Naive thymus-derived CD4-positive, alpha-beta T cell (primary cell): Measurements from ENCODE around the gene DNAJC5. TPM values are rescaled to one million over a fixed set of nuclear protein-coding genes. Genes with fewer than 3 reads are reported as not detected.

Experiments
- ATAC-seq: fragments of 150-1000 bp; cut with Tn5 transposase; 2 replicates; pipeline ENCODE4 v1.10.0; 2021; ENCODE audit warnings: mild to moderate bottlenecking, moderate library complexity
- CTCF ChIA-PET: fragments of 350-600 bp; sonication (Branson Sonifier 250); formaldehyde crosslinking; loops from one replicate; lab custom pipeline; 2021; ENCODE audit warnings: antibody characterized with exemption; lab: Charles Lee
- POLR2A ChIA-PET: fragments of 350-600 bp; sonication (Branson Sonifier 250); formaldehyde crosslinking; loops from one replicate; lab custom pipeline; 2021; ENCODE audit warnings: antibody characterized with exemption, inconsistent platforms; lab: Charles Lee
- DNase-seq, 9 donors: peaks; one replicate each; pipeline versions ENCODE4 v3.0.0 to v3.0.0-alpha.2; 2020 to 2022; ENCODE audit warnings: mixed read lengths in 1 of 9
- H3K27ac ChIP-seq: one replicate; pipeline ENCODE4 v1.7.0; 2013; ENCODE audit warnings: mild to moderate bottlenecking, low read depth, low read length, moderate library complexity
- H3K27me3 ChIP-seq, 2 donors: one replicate each; pipeline ENCODE4 v1.7.0; 2013; ENCODE audit warnings: low read length in 2 of 2, mild to moderate bottlenecking in 2 of 2, moderate library complexity in 2 of 2; ENCODE audit not compliant: control insufficient read depth in 2 of 2, insufficient read depth in 2 of 2
- H3K36me3 ChIP-seq, 3 experiments: 1 replicate in 2 of 3; 2 replicates in 1 of 3; pipeline ENCODE4 v1.7.0; 2013; ENCODE audit warnings: low read length in 3 of 3, mild to moderate bottlenecking in 3 of 3, moderate library complexity in 1 of 3; ENCODE audit not compliant: insufficient read depth in 3 of 3, control insufficient read depth in 2 of 3
- H3K4me1 ChIP-seq, 2 donors: one replicate each; pipeline ENCODE4 v1.7.0; 2013; ENCODE audit warnings: low read length in 2 of 2, mild to moderate bottlenecking in 2 of 2, moderate library complexity in 1 of 2; ENCODE audit not compliant: control insufficient read depth in 2 of 2, insufficient read depth in 2 of 2
- H3K4me3 ChIP-seq: 2 replicates; pipeline ENCODE4 v1.7.0; 2013; ENCODE audit warnings: mild to moderate bottlenecking, low read length
- H3K9me3 ChIP-seq, 3 experiments: 1 replicate in 2 of 3; 2 replicates in 1 of 3; pipeline ENCODE4 v1.7.0; 2013; ENCODE audit warnings: low read length in 3 of 3; ENCODE audit not compliant: control insufficient read depth in 2 of 3
- H3K27ac Mint-ChIP-seq, 9 donors: one replicate each; pipeline ENCODE4 v1.8.0; 2020 to 2022; ENCODE audit warnings: mixed read lengths in 9 of 9, mild to moderate bottlenecking in 8 of 9, moderate library complexity in 5 of 9, inconsistent platforms in 2 of 9
- H3K27me3 Mint-ChIP-seq, 5 donors: one replicate each; pipeline ENCODE4 v1.8.0; 2021 to 2022; ENCODE audit warnings: mixed read lengths in 5 of 5, mild to moderate bottlenecking in 1 of 5
- H3K36me3 Mint-ChIP-seq, 5 donors: one replicate each; pipeline ENCODE4 v1.8.0; 2020 to 2022; ENCODE audit warnings: mixed read lengths in 5 of 5, mild to moderate bottlenecking in 3 of 5, inconsistent platforms in 1 of 5
- H3K4me1 Mint-ChIP-seq, 7 donors: one replicate each; pipeline ENCODE4 v1.8.0; 2020 to 2022; ENCODE audit warnings: mixed read lengths in 7 of 7, mild to moderate bottlenecking in 3 of 7, inconsistent platforms in 1 of 7
- H3K4me3 Mint-ChIP-seq, 10 donors: one replicate each; pipeline ENCODE4 v1.8.0; 2020 to 2022; ENCODE audit warnings: mild to moderate bottlenecking in 10 of 10, mixed read lengths in 10 of 10, moderate library complexity in 6 of 10, inconsistent platforms in 2 of 10
- H3K9me3 Mint-ChIP-seq, 11 donors: one replicate each; pipeline ENCODE4 v1.8.0; 2020 to 2022; ENCODE audit warnings: mixed read lengths in 11 of 11, mild to moderate bottlenecking in 4 of 11, inconsistent platforms in 1 of 11, moderate library complexity in 1 of 11
- intact Hi-C, 2 donors: fragments of 100-400 bp; cut with micrococcal nuclease; formaldehyde crosslinking; loops; one replicate each; pipeline ENCODE4 v1.15.1; 2023
- polyA plus RNA-seq, 2 donors: library from polyadenylated mRNA; unstranded; fragments of 300-500 nt; fragmentation: Illumina TruSeq; gene quantifications; one replicate each; pipeline ENCODE4 v1.2.3, GENCODE V29; 2021
- total RNA-seq, 6 experiments: library from RNA in 5 of 6; stranded (reverse) in 5 of 6; gene quantifications; 1 replicate in 5 of 6; 2 replicates in 1 of 6; pipeline ENCODE4 v1.2.3 and lab custom pipeline; 2021 to 2026

DNAJC5 gene
- total and polyA plus RNA-seq, 7 experiments from 2014 or later = 7.5 to 56.8 (median 45.4) TPM

DNA sequence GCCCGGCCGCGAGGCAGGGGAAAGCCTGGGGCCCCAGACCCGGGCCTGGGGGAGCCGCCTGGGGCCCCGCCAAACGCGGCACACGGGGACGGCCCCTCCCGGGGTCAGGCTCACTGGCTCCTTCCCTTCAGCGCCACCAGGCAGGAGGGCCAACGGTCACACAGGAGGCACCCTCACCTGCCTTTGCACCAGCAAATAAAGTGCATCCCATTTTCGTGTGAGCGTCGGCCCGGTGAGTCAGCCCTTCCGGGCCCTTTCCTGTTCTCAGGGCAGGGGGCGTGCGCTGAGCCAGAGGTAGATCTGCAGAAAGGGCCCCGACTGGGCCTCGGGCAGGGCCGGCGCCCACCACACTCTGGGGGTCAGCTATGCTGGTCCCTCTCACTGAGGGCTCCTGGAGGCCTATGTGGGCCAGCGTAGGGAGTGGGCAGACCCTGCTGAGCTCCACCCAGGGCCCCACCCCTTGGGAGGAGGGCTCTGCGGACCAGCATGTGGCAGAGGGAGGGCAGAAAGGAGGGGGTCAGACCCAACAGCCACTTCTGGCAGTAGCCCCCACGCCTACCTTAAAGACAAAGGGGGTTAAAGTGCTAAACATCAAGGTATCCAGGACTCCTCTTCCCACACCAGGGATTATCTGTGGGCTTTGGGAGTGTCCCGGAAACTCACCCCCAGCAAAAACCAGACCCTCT, 62.2 kb downstream of the DNAJC5 start:
- ATAC-seq = peak; percentile 3
- peaks cover 18 to 26% of the 10 kb centered on the region in 2 donors for H3K4me1 ChIP-seq
- H3K4me3 ChIP-seq = peak overlapping the region; percentile 62
- Mint-ChIP-seq H3K9me3 (peaks cover 0 to 4% (median 0%) of the 10 kb centered on the region in 11 donors), H3K36me3 (peaks cover 0 to 7% (median 0%) of the 10 kb centered on the region in 5 donors), H3K4me3 (peak overlapping the region; percentile 59 to 87 (median 84)), H3K27ac (peak overlapping the region in 8 of 9 donors; percentile 36 to 86 (median 71)), H3K27me3 (no peaks in the 10 kb centered on the region), H3K4me1 (peaks cover 19 to 37% (median 27%) of the 10 kb centered on the region in 7 donors)
- H3K9me3 ChIP-seq = no peaks in the 10 kb centered on the region
- H3K36me3 ChIP-seq = peaks cover 0 to 46% (median 0%) of the 10 kb centered on the region in 3 experiments
- intact Hi-C loops = loop anchor here (1.0 to 5.0 kb wide), 9 partner anchors 12 to 740 kb away; partner anchors contain the start of genes YTHDF1 (in 2 of the 2), ARFRP1 (in 1 of the 2), C20orf204 (in 1 of the 2) and GMEB2 (in 1 of the 2)
- no peaks in the 10 kb centered on the region for H3K27me3 ChIP-seq
- peak overlapping the region; percentile 70 for H3K27ac ChIP-seq
- POLR2A ChIA-PET = interaction anchor here (1.0 to 2.7 kb wide), 12 partner anchors 10 to 299 kb away, joined by 3 to 21 read pairs (median 4); partner anchors contain the start of genes RTEL1, SAMD10, TCEA2 and TPD52L2
- CTCF ChIA-PET = interaction anchor here (0.5 to 2.3 kb wide), 3 partner anchors 16 to 102 kb away, joined by 3 to 8 read pairs (median 3); no protein-coding TSS in a partner anchor
- peak in 2 of 9 donors; percentile 55 to 74 for DNase-seq

DNA sequence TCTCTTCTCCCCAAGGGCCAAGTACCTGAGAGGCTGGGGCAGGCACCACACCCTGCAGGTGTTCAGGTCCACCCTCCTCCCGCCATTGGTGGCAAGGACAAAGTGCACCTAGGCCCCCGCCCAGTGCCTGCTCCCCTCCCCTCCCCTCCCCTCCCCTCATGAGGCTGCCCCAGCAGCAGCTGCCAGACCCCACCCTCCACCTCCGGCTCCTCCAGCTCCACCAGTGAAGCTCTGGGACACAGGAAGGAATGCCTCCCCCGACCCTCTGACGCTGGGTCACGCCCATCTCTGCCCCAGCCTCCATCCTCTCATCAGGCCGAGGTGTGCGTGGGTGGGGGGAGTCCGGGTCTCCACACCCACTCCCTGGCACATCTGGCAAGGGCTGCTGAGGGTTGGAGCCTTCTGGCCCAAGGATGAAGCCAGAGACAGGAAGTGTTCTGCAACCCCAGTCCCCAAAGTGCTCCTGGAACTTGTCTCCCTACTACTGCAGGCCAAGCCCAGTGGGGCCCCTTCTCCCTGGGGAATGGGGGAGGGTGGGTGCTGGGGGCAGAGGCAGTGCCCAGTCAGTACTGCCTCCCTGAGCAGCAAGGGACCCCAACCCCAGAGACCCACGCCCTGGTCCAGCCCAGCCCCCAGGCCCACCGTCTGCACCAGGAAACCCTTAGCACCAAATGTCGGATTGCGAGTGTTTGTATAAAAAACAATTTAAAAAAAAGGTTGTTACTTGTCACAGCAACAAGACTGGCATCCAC, 62.9 kb downstream of the DNAJC5 start:
- Mint-ChIP-seq H3K4me1 (peaks cover 19 to 32% (median 27%) of the 10 kb centered on the region in 7 donors), H3K27ac (peak overlapping the region in 6 of 9 donors; percentile 28 to 86 (median 71)), H3K4me3 (peak overlapping the region in 5 of 10 donors; percentile 22 to 87 (median 85)), H3K27me3 (no peaks in the 10 kb centered on the region), H3K36me3 (peaks cover 0 to 10% (median 0%) of the 10 kb centered on the region in 5 donors), H3K9me3 (peaks cover 0 to 2% (median 0%) of the 10 kb centered on the region in 11 donors)
- ChIA-PET CTCF (interaction anchor here (0.5 to 2.3 kb wide), 2 partner anchors 16 to 86 kb away, joined by 3 to 8 read pairs; no protein-coding TSS in a partner anchor), POLR2A (interaction anchor here (1.1 to 2.7 kb wide), 5 partner anchors 10 to 105 kb away, joined by 4 to 21 read pairs (median 12); partner anchors contain the start of genes SAMD10, TCEA2 and TPD52L2)
- Histone ChIP-seq H3K9me3 (no peaks in the 10 kb centered on the region), H3K27ac (peak overlapping the region; percentile 70), H3K36me3 (peaks cover 0 to 48% (median 0%) of the 10 kb centered on the region in 3 experiments), H3K27me3 (no peaks in the 10 kb centered on the region), H3K4me1 (peaks cover 18 to 26% of the 10 kb centered on the region in 2 donors), H3K4me3 (no peak overlapping the region)
- intact Hi-C loops = loop anchor here (1.0 to 5.0 kb wide), 9 partner anchors 11 to 741 kb away; partner anchors contain the start of genes YTHDF1 (in 2 of the 2), ARFRP1 (in 1 of the 2), C20orf204 (in 1 of the 2) and GMEB2 (in 1 of the 2)
- ATAC-seq = no peak
- DNase-seq = peak in 1 of 9 donors; percentile 70

DNA sequence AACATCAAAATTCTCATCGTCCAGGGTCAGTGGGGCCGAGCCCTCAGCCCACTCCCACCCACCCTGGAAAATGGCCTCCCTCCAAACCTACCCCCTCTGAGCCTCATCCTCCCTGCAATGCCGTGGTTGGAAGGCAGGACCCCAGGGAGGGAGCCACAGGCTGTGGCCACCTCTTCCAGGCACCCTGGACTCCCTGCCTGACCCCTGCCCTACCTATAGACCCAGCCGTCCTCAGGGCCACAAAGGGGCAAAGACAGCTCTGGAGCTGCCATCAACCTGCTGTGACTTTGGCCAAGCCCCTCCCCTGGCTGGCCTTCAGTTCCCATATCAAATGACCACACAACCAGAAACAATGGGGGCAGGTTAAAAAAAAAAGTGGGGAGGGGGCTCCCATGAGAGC, 63.5 kb downstream of the DNAJC5 start:
- H3K4me1 Mint-ChIP-seq = peaks cover 17 to 29% (median 23%) of the 10 kb centered on the region in 7 donors
- Histone ChIP-seq H3K27ac (no peak overlapping the region), H3K4me3 (no peak overlapping the region), H3K27me3 (no peaks in the 10 kb centered on the region), H3K36me3 (peaks cover 0 to 54% (median 0%) of the 10 kb centered on the region in 3 experiments), H3K4me1 (peaks cover 18 to 26% of the 10 kb centered on the region in 2 donors), H3K9me3 (no peaks in the 10 kb centered on the region)
- ATAC-seq (no peak), DNase-seq (no peak)
- ChIA-PET POLR2A (interaction anchor here (1.2 to 1.9 kb wide), 2 partner anchors 10 to 15 kb away, joined by 4 to 7 read pairs; no protein-coding TSS in a partner anchor), CTCF (interaction anchor here (2.3 kb wide), 1 partner anchor 15 kb away, joined by 8 read pairs; no protein-coding TSS in a partner anchor)
- peak overlapping the region in 5 of 10 donors; percentile 12 to 50 (median 23) for H3K4me3 Mint-ChIP-seq
- H3K27ac Mint-ChIP-seq = peak overlapping the region in 4 of 9 donors; percentile 28 to 76 (median 42)
- peaks cover 0 to 2% (median 0%) of the 10 kb centered on the region in 11 donors for H3K9me3 Mint-ChIP-seq
- no peaks in the 10 kb centered on the region for H3K27me3 Mint-ChIP-seq
- intact Hi-C loops = loop anchor here in 1 of 2 donors (5.0 kb wide), 4 partner anchors 79 to 741 kb away; partner anchors contain the start of genes C20orf204, GMEB2, PTK6 and YTHDF1
- peaks cover 0 to 12% (median 0%) of the 10 kb centered on the region in 5 donors for H3K36me3 Mint-ChIP-seq

DNA sequence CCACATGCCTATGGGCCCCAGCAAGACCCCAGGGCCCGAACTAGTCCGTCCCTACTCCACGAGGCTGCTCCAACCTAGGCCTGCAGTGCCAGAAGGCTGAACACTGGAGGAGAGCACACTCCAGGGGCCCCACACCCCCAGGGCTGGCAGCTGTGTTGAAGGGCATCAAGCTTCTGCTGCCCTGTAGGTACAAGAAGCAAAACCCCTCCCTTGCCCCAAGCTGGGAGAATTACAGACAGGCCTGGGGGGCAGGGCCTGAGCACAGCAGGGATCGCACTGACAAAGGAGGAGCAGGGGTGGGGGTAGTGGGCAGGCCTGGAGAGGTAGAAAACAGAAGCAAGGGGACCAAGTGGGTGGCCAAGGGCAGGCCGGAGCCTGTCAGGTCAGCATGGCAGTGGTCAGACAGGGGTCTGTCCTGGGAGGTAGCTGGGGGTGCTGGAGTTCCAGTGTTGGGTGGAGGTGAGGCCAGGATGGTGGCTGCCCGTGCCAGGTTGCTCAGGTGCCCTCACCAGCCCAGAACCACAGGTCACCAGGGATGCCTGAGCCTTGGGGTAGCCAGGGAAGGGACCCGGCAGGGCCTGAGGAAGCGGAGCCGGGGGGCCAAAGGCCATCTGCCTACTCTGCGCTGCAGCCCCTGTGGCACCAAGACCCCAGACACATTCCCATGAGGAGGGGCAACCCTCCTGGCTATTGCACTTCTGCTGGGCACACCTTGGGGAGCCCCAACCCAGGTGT, 64.2 kb downstream of the DNAJC5 start:
- peaks cover 0 to 2% (median 0%) of the 10 kb centered on the region in 11 donors for H3K9me3 Mint-ChIP-seq
- Histone ChIP-seq H3K36me3 (peaks cover 0 to 60% (median 0%) of the 10 kb centered on the region in 3 experiments), H3K27me3 (no peaks in the 10 kb centered on the region), H3K4me3 (no peak overlapping the region), H3K27ac (no peak overlapping the region), H3K9me3 (no peaks in the 10 kb centered on the region), H3K4me1 (peaks cover 18 to 25% of the 10 kb centered on the region in 2 donors)
- H3K4me1 Mint-ChIP-seq = peaks cover 11 to 22% (median 16%) of the 10 kb centered on the region in 7 donors
- CTCF ChIA-PET = interaction anchor here (2.3 kb wide), 1 partner anchor 14 kb away, joined by 8 read pairs; no protein-coding TSS in a partner anchor
- ATAC-seq (no peak), DNase-seq (no peak)
- H3K4me3 Mint-ChIP-seq = peak overlapping the region in 2 of 10 donors; percentile 22 to 50
- intact Hi-C loops = loop anchor here in 1 of 2 donors (5.0 kb wide), 4 partner anchors 78 to 742 kb away; partner anchors contain the start of genes C20orf204, GMEB2, PTK6 and YTHDF1
- POLR2A ChIA-PET = interaction anchor here (0.7 to 1.9 kb wide), 3 partner anchors 9 to 325 kb away, joined by 3 to 7 read pairs (median 4); no protein-coding TSS in a partner anchor
- H3K27ac Mint-ChIP-seq = peak overlapping the region in 2 of 9 donors; percentile 28 to 36
- no peaks in the 10 kb centered on the region for H3K27me3 Mint-ChIP-seq
- H3K36me3 Mint-ChIP-seq = peaks cover 0 to 11% (median 0%) of the 10 kb centered on the region in 5 donors

DNA sequence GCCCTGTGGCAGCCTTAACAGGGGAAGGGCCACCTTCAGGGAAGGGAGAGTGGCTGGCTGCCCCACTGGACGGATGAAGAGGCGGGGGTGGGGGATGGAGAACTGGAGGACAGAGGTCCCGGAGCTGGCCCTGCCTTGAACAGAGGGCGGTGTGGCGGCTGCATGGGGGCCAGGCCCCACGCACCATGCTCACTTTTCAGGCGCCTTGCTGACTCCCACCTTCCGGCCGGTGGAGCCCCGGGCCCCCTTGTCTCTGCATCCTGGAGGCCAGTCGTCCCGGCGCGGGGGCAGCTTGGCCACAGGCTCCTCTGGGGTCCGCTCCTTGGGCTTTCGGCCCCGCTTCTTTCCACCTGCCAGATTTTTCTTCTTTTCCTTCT, 64.8 kb downstream of the DNAJC5 start:
- no peak overlapping the region for H3K27ac Mint-ChIP-seq
- CTCF ChIA-PET = no interaction called here

More for the DNA sequence above, 64.8 kb downstream of the DNAJC5 start:
- Mint-ChIP-seq H3K4me3 (no peak overlapping the region), H3K36me3 (peaks cover 0 to 9% (median 0%) of the 10 kb centered on the region in 5 donors), H3K27me3 (no peaks in the 10 kb centered on the region), H3K4me1 (peaks cover 5 to 17% (median 11%) of the 10 kb centered on the region in 7 donors), H3K9me3 (no peaks in the 10 kb centered on the region)
- ATAC-seq (no peak), DNase-seq (no peak)
- Histone ChIP-seq H3K4me3 (no peak overlapping the region), H3K9me3 (no peaks in the 10 kb centered on the region), H3K36me3 (peaks cover 0 to 61% (median 0%) of the 10 kb centered on the region in 3 experiments), H3K27ac (no peak overlapping the region), H3K27me3 (no peaks in the 10 kb centered on the region), H3K4me1 (peaks cover 13 to 20% of the 10 kb centered on the region in 2 donors)
- intact Hi-C loops = loop anchor here in 1 of 2 donors (5.0 kb wide), 4 partner anchors 78 to 742 kb away; partner anchors contain the start of genes C20orf204, GMEB2, PTK6 and YTHDF1
- POLR2A ChIA-PET = interaction anchor here (0.7 to 1.9 kb wide), 2 partner anchors 9 to 326 kb away, joined by 3 to 7 read pairs; no protein-coding TSS in a partner anchor
